Brain microvascular endothelial cell (primary cell): ENCODE measurements around the gene KIRREL3.
A peak's percentile ranks its signal among the peaks of the same experiment; 100 is the strongest.

Experiments
- DNase-seq: peaks from one replicate; pipeline ENCODE4 v3.0.0-alpha.2; 2020
- H3K27ac ChIP-seq: fragments of 250-450 bp; sonication (Bioruptor Pico); 2 replicates; pipeline ENCODE4 v1.5.1; 2020; ENCODE audit warnings: mild to moderate bottlenecking, moderate library complexity
- H3K27me3 ChIP-seq: fragments of 250-450 bp; sonication (Bioruptor Pico); replicated peaks from 2 replicates; pipeline ENCODE4 v1.5.1; 2020; ENCODE audit warnings: mild to moderate bottlenecking
- H3K36me3 ChIP-seq: fragments of 250-450 bp; sonication (Bioruptor Pico); replicated peaks from 2 replicates; pipeline ENCODE4 v1.5.1; 2020; ENCODE audit warnings: mild to moderate bottlenecking
- H3K4me3 ChIP-seq: 2 replicates; pipeline ENCODE4 v1.5.1; 2011; ENCODE audit warnings: low read depth, mild to moderate bottlenecking, control low read depth, low read length, moderate library complexity
- in situ Hi-C: cut with HindIII; loops from 2 replicates; pipeline ENCODE4 v1.10.0; 2017; ENCODE audit warnings: low sequenced_read_pairs, low pct_ligation_motif_present
- TF ChIP-seq, protein P1 (sequence below): IDR thresholded peaks from 2 replicates; pipeline ENCODE4 v1.5.1; 2011; ENCODE audit warnings: low read depth, mild to moderate bottlenecking, moderate library complexity, low read length, control low read depth, inconsistent platforms; ENCODE audit errors: missing control alignments

Gene KIRREL3

DNA sequence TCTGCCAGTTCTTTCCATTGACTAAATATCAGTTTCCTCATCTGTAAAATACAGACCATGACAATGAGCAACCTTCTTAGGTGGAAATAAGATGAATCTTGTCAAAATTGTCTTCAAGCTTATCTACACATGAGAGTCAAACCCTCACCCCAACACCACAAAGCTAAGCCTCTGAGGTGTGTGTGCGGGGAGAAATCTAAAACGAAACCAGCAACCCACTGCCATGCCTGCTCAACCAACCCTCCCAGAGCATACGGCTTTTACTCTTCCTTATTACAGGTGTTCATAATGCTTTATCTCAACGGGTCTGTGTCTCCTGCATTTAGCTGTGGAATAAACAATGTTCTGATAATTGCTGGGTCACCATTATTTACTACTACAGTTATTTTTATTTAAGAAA is 235.4 kb downstream of the KIRREL3 start:
- no peak for DNase-seq
- TF ChIP-seq, protein P1, sequence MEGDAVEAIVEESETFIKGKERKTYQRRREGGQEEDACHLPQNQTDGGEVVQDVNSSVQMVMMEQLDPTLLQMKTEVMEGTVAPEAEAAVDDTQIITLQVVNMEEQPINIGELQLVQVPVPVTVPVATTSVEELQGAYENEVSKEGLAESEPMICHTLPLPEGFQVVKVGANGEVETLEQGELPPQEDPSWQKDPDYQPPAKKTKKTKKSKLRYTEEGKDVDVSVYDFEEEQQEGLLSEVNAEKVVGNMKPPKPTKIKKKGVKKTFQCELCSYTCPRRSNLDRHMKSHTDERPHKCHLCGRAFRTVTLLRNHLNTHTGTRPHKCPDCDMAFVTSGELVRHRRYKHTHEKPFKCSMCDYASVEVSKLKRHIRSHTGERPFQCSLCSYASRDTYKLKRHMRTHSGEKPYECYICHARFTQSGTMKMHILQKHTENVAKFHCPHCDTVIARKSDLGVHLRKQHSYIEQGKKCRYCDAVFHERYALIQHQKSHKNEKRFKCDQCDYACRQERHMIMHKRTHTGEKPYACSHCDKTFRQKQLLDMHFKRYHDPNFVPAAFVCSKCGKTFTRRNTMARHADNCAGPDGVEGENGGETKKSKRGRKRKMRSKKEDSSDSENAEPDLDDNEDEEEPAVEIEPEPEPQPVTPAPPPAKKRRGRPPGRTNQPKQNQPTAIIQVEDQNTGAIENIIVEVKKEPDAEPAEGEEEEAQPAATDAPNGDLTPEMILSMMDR: no peak
- Histone ChIP-seq H3K27ac (no peak overlapping the region), H3K4me3 (no peak overlapping the region), H3K36me3 (no peaks in the 10 kb centered on the region), H3K27me3 (no peaks in the 10 kb centered on the region)
- in situ Hi-C loops: no loop called here

DNA sequence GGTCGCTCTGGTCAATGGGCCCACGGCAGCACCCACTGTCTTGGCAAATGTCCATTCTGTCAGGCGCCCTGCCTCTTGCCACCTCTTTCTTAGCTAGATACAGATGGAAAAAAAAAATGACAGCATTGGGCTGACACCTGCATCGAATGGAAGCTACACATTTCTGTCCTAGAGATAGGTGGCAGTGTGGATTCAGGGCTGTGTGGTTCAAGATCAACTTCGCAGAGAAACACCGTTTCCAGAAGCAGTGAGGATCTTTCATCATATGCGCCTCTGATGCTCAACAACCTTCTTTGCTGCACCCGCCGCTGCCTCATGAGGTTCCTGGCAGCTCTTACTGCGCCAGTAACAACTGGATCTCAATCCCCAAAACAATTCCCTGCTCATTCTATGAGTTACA is 236.3 kb downstream of the KIRREL3 start:
- TF ChIP-seq, protein P1: peak; percentile 41
- DNase-seq: no peak
- no peaks in the 10 kb centered on the region for H3K36me3 ChIP-seq
- no peak overlapping the region for H3K27ac ChIP-seq
- in situ Hi-C loops: no loop called here
- no peaks in the 10 kb centered on the region for H3K27me3 ChIP-seq
- H3K4me3 ChIP-seq: no peak overlapping the region

DNA sequence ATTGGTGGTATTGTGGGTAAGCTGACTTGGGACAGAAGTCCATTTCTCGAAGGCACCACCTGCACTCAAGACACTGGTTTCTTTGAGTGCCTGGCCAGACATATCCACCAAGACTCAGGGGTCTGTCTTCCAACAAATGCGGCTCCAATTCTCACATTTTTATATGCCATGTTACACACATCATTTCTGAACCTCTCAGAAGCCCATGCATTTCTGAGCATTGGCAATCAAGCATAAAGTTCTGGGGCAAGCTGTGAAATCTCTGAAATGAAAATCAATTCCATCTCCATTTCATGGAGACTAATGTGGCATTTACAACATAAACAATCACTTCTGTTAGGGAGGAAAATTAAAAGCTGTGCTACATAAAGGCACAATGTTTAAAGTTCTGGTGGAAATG is 243.7 kb downstream of the KIRREL3 start:
- no peaks in the 10 kb centered on the region for H3K27me3 ChIP-seq
- DNase-seq: no peak
- no peak overlapping the region for H3K4me3 ChIP-seq
- H3K36me3 ChIP-seq: no peaks in the 10 kb centered on the region
- in situ Hi-C loops: no loop called here
- TF ChIP-seq, protein P1: no peak
- H3K27ac ChIP-seq: no peak overlapping the region

DNA sequence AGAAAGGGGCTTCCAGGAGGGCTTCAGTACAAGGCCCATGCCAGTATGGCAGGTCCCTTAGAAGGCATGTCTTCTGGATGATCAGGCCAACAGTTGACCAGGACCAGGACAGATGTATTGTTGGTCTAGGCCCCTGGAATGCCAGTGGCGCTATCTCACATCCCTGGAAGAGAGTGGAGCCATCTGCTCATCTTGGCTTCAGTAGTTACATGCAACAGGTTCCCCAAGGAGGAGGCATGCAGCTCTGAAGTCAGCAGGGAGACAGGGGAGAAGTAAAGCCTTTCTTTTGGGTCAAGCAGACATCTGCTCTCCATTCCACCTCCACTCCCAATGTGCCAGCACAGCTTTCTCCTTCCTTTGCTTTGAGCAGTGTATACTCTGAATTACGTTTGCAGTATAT is 244.1 kb downstream of the KIRREL3 start:
- DNase-seq: no peak
- no peaks in the 10 kb centered on the region for H3K27me3 ChIP-seq
- in situ Hi-C loops: no loop called here
- H3K36me3 ChIP-seq: no peaks in the 10 kb centered on the region
- TF ChIP-seq, protein P1: no peak
- H3K27ac ChIP-seq: no peak overlapping the region
- H3K4me3 ChIP-seq: no peak overlapping the region

DNA sequence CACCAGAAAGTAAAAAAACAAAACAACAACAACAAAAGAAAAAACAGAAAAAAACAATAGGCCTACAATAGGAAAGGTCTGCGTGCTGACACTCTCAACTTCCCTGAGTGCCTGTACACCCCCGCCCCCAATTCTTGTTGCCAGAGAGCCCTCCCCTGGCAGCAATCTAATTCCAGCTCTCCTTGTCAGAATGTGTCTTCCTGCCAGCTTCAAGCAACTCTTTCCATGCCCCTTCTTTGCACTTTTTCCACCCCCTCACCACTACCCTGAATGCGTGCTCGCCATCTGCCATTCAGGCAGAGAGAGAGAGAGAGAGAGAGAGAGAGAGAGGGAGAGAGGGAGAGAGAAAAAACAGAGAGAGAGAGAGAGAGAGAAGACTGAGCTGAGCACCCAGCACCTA is 245.0 kb downstream of the KIRREL3 start:
- TF ChIP-seq, protein P1: no peak
- Histone ChIP-seq H3K27me3 (no peaks in the 10 kb centered on the region), H3K36me3 (no peaks in the 10 kb centered on the region), H3K4me3 (no peak overlapping the region), H3K27ac (no peak overlapping the region)
- no peak for DNase-seq
- in situ Hi-C loops: no loop called here

DNA sequence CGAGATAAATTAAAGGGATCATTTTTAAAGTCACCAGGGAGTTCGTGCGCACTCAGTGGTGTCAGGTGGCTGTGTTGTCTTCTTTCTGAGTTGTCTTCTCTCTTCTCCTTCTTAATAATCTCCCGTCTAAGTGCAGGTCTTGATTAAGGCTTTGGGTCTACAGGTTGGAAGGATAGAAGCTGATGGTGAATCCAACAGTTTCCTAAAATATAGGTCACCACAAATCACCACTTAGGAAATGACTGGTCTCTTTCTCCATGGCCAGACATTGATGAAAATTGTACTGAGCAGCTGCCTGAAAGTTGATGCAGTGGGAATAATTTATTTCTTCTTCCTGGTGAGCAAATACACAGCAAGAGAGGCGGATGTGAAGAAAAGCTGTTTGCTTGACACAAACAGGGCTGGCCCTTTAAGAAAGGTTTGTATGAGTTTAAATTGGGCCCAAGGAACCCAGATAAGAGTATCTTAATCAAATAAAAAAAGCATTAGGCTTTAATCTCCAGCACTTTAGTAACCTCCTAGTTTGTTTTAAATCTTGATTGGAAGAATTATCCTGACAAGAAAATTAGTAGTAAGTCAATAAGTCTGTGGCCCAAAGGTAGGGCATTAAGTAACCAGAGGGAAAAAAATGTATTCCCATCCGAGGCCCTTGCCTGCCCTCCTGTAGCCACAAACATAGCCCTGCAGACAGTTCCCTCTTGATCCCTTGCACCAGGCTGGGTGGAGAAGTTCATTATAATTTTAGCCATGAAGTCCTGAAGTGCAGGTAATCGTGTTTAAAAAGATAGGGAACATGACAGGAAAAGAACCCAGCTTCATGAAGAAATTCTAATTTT is 245.8 kb downstream of the KIRREL3 start:
- no peak for DNase-seq
- no peak overlapping the region for H3K27ac ChIP-seq
- H3K27me3 ChIP-seq: no peaks in the 10 kb centered on the region
- no peak overlapping the region for H3K4me3 ChIP-seq
- TF ChIP-seq, protein P1: no peak
- in situ Hi-C loops: no loop called here
- H3K36me3 ChIP-seq: no peaks in the 10 kb centered on the region
